Stimulated activated CD4-positive, alpha-beta T cell treated with anti-CD3 and anti-CD28 coated beads, TNF-alpha, amount 100 ng/mL, for 1 hour (primary cell): Measurements from ENCODE around the gene ETS2.

Experiments used
- DNase-seq, 3 donors: peaks; one replicate each; pipeline ENCODE4 v3.0.0-alpha.2; 2020; ENCODE audit warnings: low read depth in 3 of 3, low spot score in 1 of 3

The ETS2 gene

GRCh38 chr21:38777531-38777930, 28.2 kb upstream of the ETS2 start:
- DNase-seq, result no peak

GRCh38 chr21:38780879-38781278, 24.9 kb upstream of the ETS2 start:
- DNase-seq, result no peak

DNA sequence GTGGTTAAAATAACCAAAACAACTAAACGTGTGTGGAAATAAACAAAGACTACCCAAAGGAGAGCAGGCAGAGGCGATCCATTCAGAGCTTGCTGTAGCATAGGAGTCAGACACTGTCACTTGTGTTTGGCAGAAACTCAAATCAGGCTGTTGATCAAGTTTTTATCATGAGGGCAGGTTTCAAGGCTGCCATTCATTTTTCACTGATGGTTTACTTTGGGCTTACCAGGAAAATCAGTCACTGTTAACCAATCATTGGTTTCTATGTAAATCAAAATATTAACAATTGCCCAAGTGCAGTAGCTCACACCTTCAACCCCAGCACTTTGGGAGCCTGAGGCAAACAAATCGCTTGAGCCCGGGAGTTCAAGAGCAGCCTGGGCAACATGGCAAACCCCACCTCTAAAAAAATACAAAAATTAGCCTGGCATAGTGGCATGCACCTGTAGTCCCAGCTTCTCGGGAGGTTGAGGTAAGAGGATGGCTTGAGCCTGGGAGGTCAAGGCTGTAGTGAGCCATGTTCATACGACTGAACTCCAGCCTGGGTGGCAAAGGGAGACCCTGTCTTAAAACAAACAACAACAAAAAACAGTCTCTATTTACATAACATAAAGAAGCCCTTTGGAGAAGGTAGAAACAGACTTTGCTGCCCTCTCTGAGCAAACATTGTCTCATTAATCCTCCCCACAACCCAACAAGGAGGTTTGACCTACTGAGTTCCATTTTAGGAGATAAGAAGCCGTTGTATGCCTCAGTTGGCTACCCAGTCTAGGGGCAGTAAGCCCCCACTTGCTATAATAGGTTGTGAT, 21.1 kb upstream of the ETS2 start:
- DNase-seq, result no peak

DNA sequence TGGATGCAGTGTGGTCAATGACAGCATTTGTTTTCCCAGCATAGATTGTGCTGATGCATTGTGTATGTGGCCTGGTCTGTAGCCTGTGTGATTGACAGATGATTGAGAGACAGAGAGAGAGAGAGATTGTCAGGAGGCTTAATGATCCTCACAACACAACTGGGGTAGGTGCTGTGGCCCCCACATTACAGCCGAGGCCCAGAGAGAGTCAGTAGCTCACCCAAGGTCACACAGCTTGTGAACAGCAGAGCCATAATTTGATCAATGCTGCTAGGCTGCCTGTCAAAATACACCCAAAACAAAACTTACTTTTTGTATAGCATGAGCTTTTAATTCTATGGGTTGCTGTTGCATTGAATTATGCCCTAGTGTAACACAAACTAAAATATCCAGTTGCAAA, 20.2 kb upstream of the ETS2 start:
- DNase-seq, result no peak

DNA sequence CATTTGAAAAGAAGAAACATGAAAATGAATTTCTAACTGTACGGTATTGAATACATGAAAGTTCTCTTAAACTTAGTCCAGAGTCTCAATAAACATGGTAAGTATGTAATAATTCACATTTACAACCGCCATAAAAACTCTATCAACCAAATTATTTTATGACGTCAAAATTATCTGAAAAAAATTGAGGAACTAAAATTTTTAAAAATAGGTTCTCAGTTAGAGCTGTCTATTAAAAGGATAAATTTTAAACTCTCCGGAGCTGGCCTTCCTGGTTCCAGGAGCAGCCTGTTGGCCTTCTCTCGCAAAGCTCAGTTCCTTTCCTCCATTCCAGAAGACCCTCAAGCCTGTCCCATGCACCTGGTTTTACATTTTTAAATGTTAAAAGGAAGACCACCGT, 18.7 kb upstream of the ETS2 start:
- no peak for DNase-seq

DNA sequence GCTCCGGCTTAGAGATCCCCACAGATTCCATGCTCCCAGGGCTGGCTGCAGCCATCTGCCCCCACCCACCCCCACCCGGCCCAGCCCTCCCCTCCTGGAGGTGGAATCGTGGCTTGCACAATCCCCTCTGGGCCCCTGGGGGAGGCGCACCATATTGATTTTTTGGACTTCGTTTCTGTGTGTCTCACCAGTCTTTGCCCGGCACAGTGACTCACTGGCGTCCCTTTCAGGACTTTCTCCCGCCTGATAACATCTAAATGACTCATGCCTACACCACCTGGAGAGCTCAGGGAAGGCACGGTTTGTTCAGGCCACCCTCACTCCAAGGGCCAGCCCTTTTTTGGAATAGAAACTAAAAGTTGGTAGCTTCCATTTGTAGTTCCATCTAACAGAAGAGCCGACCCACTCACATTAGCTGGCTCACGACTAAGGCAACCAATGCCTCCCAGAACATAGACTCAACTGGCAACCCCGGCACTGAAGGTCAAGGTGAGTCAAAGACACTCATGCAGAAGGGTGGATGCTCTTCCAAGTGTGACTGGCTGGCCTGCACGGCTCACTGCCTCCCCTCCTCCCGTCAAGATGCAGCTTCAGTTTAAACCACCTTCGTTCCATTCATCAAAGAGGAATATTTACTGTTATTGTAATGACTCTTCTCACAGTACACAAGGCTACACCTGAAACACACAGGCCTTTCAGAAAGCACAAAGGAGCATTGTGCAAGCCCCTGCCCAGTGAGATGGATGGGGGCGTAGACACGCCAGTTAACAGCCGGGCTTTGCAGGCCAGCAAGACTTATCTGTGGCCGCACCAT, 18.1 kb upstream of the ETS2 start:
- no peak for DNase-seq

DNA sequence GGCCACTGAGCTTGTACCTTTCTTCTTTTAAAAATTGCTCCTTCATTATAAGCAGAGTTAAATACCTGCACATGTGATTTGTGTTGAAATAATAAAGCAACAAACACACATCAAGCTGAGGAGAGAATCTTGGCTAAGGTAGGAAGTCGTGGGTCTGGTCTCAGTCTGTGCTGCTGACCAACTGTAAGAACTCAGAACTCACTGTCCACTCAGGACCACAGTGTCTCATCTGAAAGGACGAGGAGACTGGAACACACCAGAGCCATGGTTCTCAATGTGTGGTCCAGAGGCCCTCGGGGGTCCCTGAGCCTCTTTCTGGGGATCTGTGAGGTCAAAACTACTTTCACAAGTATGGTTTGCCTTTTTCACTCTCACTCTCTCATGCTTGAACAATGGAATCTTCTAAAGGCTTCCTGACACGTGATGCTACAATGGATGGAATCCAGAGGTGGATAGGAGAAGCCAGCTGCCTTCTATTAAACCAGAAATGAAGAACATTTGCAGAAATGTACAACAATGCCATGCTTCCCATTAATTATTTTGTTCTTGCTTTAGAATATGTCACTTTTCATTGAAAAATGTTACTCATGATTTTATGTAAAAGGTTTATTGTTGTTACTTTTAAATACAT, 17.3 kb upstream of the ETS2 start:
- DNase-seq, result no peak

GRCh38 chr21:38789275-38789674, 16.5 kb upstream of the ETS2 start:
- DNase-seq, result no peak

GRCh38 chr21:38790059-38790458, 15.7 kb upstream of the ETS2 start:
- DNase-seq, result no peak

- DNase-seq, result no peak
These were observed 14.8 kb upstream of the ETS2 start for GRCh38 chr21:38790961-38791360.

GRCh38 chr21:38792676-38793459, 12.9 kb upstream of the ETS2 start:
- DNase-seq, result no peak

GRCh38 chr21:38793926-38794713, 11.6 kb upstream of the ETS2 start:
- DNase-seq, result no peak

DNA sequence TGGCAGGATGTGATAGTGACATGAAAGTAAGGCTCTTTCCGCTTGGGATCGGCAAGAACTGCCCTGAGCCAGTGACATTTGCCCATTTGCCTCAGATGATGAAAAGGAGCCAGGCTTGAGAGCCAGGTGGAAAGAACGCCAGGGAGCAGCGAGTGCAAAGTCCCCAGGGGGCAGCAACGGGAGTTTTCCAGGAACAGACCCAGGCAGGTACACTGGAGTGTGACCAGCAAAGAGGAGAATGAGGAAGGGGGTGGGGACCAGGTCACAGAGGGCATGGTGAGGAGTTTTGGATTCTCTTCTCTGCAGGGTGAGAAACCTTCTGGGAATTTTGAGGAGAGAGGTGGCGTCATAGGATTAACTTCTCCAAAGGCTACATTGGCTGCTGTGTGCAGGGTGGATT, 10.8 kb upstream of the ETS2 start:
- DNase-seq, result no peak

DNA sequence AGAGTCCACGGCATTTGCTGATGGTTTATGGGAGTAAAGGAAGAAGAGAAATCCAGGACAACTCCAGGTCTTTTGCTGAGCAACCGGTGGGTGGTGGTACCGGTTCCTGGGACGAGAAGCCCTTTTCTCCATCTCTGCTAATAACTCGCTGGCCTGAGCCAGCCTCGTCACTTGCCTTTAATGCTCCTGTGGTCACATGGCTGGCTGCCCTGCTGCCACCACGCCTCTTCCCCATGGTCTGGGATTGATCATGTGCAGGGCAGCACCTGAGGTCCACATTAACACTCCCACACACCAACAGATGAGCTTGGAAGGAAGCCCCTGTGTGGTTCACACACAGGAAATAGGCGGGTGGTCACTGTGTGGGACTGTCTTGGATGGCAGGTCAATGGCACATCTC, 10.3 kb upstream of the ETS2 start:
- DNase-seq, result no peak

GRCh38 chr21:38796424-38796823, 9.3 kb upstream of the ETS2 start:
- DNase-seq, result no peak

- DNase-seq, result no peak
These were observed 8.3 kb upstream of the ETS2 start for GRCh38 chr21:38797470-38797869.

- no peak for DNase-seq
These were observed 7.6 kb upstream of the ETS2 start for GRCh38 chr21:38798081-38798480.

- no peak for DNase-seq
These were observed 7.2 kb upstream of the ETS2 start for GRCh38 chr21:38798481-38798882.

DNA sequence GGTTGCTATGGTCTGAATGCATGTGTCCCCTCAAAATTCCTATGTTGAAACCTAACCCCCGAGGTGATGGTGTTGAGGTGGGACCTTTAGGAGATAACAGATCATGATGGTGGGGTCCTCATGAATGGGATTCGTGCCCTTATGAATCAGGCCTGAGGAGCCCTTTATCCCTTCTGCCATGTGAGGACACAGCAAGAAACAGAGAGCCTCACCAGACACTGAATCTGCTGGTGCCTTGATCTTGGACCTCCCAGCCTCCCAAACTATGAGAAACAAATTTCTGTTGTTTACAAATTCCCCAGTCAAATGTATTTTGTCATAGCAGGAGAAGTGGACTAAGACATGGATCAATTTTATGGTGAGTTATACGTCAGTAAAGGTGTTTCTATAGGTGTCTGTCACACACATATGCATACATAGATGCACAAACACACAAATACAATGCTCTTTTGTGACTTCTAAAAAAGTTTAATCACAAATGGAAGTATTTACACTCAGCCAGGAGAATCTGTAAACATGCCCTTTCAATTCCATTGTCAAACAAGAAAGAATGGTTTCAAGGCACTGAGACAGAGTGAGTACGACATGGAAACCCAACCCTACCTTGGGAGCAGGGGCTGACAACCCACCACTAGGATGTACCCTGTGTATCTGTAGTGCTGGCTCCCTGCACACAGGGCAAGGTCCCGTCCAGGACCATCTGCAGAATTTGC, 5.5 kb upstream of the ETS2 start:
- no peak for DNase-seq
